Neural progenitor cell (in vitro differentiated cells): ENCODE measurements around the gene CNTN5. TPM values are rescaled to one million over a fixed set of nuclear protein-coding genes. Genes with fewer than 3 reads are reported as not detected.

ENCODE experiments used
- DNase-seq: peaks from one replicate; pipeline ENCODE4 v3.0.0-alpha.2; 2016; ENCODE audit warnings: low spot score
- H2AFZ ChIP-seq: fragments of 200-600 bp; sonication (generic); replicated peaks from 2 replicates; pipeline ENCODE4 v1.6.1; 2016; ENCODE audit warnings: antibody characterized with exemption
- H3F3A ChIP-seq: fragments of 200-600 bp; sonication (generic); 2 replicates; pipeline ENCODE4 v1.6.1; 2016; ENCODE audit warnings: antibody characterized with exemption, low read depth
- H3K27ac ChIP-seq: fragments of 200-600 bp; sonication (generic); 2 replicates; pipeline ENCODE4 v1.5.1; 2016; ENCODE audit warnings: mild to moderate bottlenecking
- H3K27me3 ChIP-seq: fragments of 200-600 bp; sonication (generic); 2 replicates; pipeline ENCODE4 v1.6.1; 2016; ENCODE audit warnings: mild to moderate bottlenecking, moderate library complexity
- H3K36me3 ChIP-seq: fragments of 200-600 bp; sonication (generic); 2 replicates; pipeline ENCODE4 v1.5.1; 2016
- H3K4me1 ChIP-seq: fragments of 200-600 bp; sonication (generic); 2 replicates; pipeline ENCODE4 v1.6.1; 2016; ENCODE audit warnings: mixed run types
- H3K4me2 ChIP-seq: fragments of 200-600 bp; sonication (generic); 2 replicates; pipeline ENCODE4 v1.6.1; 2016
- H3K4me3 ChIP-seq: fragments of 200-600 bp; sonication (generic); 2 replicates; pipeline ENCODE4 v1.5.1; 2016
- H3K79me2 ChIP-seq: fragments of 200-600 bp; sonication (generic); 2 replicates; pipeline ENCODE4 v1.6.1; 2016; ENCODE audit warnings: low read depth
- H3K9ac ChIP-seq: fragments of 200-600 bp; sonication (generic); 2 replicates; pipeline ENCODE4 v1.6.1; 2016
- H3K9me3 ChIP-seq: fragments of 200-600 bp; sonication (generic); 2 replicates; pipeline ENCODE4 v1.5.1; 2016; ENCODE audit warnings: low read depth
- H4K20me1 ChIP-seq: fragments of 200-600 bp; sonication (generic); 2 replicates; pipeline ENCODE4 v1.6.1; 2016; ENCODE audit warnings: low read depth
- H3K27ac Mint-ChIP-seq: 3 replicates; pipeline ENCODE4 v1.8.0; 2021; ENCODE audit warnings: mixed read lengths
- H3K27me3 Mint-ChIP-seq: 2 replicates; pipeline ENCODE4 v1.8.0; 2022; ENCODE audit warnings: low read depth, mild to moderate bottlenecking, inconsistent platforms, moderate library complexity, mixed read lengths; ENCODE audit not compliant: insufficient read depth
- H3K36me3 Mint-ChIP-seq: 3 replicates; pipeline ENCODE4 v1.8.0; 2021; ENCODE audit warnings: mixed read lengths
- H3K4me1 Mint-ChIP-seq: 3 replicates; pipeline ENCODE4 v1.8.0; 2021; ENCODE audit warnings: mixed read lengths
- H3K4me3 Mint-ChIP-seq: 3 replicates; pipeline ENCODE4 v1.8.0; 2021; ENCODE audit warnings: mild to moderate bottlenecking, moderate library complexity, mixed read lengths
- H3K9me3 Mint-ChIP-seq: 3 replicates; pipeline ENCODE4 v1.8.0; 2020; ENCODE audit warnings: mixed read lengths
- EZH2 ChIP-seq: fragments of 200-600 bp; sonication (generic); IDR thresholded peaks from 2 replicates; pipeline ENCODE4 v1.6.1; 2017; ENCODE audit warnings: antibody characterized with exemption, mild to moderate bottlenecking, moderate library complexity
- EZH2phosphoT487 ChIP-seq: fragments of 200-600 bp; sonication (generic); IDR thresholded peaks from 2 replicates; pipeline ENCODE4 v1.6.1; 2017; ENCODE audit warnings: antibody characterized with exemption
- total RNA-seq: library from RNA; depleted of rRNA; stranded (reverse); fragments of >200 nt; gene quantifications from 2 replicates; pipeline ENCODE4 v1.2.3, GENCODE V29; 2015; ENCODE audit warnings: low replicate concordance
- TF ChIP-seq, protein P1 (sequence below): fragments of 200-600 bp; sonication (generic); IDR thresholded peaks from 2 replicates; pipeline ENCODE4 v1.5.1; 2017; ENCODE audit warnings: antibody characterized with exemption, mild to moderate bottlenecking

CNTN5 gene
- total RNA-seq, 1 donor from 2014 or later, result 0.19 TPM

- no peak overlapping the region for H3K4me2 ChIP-seq
- TF ChIP-seq, protein P1, sequence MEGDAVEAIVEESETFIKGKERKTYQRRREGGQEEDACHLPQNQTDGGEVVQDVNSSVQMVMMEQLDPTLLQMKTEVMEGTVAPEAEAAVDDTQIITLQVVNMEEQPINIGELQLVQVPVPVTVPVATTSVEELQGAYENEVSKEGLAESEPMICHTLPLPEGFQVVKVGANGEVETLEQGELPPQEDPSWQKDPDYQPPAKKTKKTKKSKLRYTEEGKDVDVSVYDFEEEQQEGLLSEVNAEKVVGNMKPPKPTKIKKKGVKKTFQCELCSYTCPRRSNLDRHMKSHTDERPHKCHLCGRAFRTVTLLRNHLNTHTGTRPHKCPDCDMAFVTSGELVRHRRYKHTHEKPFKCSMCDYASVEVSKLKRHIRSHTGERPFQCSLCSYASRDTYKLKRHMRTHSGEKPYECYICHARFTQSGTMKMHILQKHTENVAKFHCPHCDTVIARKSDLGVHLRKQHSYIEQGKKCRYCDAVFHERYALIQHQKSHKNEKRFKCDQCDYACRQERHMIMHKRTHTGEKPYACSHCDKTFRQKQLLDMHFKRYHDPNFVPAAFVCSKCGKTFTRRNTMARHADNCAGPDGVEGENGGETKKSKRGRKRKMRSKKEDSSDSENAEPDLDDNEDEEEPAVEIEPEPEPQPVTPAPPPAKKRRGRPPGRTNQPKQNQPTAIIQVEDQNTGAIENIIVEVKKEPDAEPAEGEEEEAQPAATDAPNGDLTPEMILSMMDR, result no peak
- TF ChIP-seq EZH2phosphoT487 (no peak), EZH2 (no peak)
- no peak overlapping the region for H3K4me3 Mint-ChIP-seq
Measured at GRCh38 chr11:99154277-99154676, 133.5 kb downstream of the CNTN5 start.

DNA sequence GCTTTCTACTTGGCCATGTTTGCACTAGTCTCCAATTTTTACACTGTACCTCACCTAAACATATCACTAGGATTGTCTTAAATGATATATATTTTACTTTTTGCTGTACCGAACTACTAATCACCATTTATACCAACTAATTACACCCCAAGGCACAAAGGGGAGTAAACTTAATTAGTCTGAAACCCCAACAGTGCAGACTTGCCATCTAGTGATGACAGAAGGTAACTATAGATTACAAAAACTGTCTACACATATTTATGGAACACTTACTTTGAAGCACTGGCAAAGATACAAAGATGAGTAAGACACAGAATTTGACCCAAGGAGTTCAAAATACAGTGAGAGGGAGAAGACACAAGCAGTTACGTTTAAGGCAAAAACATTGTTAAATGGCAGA is 139.7 kb downstream of the CNTN5 start:
- H3K4me3 Mint-ChIP-seq, result no peak overlapping the region
- H3K27ac Mint-ChIP-seq, result no peak overlapping the region
- no peak overlapping the region for H2AFZ ChIP-seq
- no peaks in the 10 kb centered on the region for H3K9me3 ChIP-seq
- H3K4me1 ChIP-seq, result no peaks in the 10 kb centered on the region
- H4K20me1 ChIP-seq, result no peaks in the 10 kb centered on the region
- no peaks in the 10 kb centered on the region for H3K27me3 ChIP-seq
- H3K36me3 ChIP-seq, result no peaks in the 10 kb centered on the region
- no peak for DNase-seq
- no peak overlapping the region for H3K9ac ChIP-seq
- TF ChIP-seq, protein P1, result peak; percentile 9
- TF ChIP-seq EZH2phosphoT487 (no peak), EZH2 (no peak)
- H3K4me3 ChIP-seq, result no peak overlapping the region
- no peak overlapping the region for H3K4me2 ChIP-seq
- H3K4me1 Mint-ChIP-seq, result no peaks in the 10 kb centered on the region
- no peaks in the 10 kb centered on the region for H3K27me3 Mint-ChIP-seq
- H3K27ac ChIP-seq, result no peak overlapping the region
- no peaks in the 10 kb centered on the region for H3F3A ChIP-seq
- no peaks in the 10 kb centered on the region for H3K79me2 ChIP-seq
- no peaks in the 10 kb centered on the region for H3K36me3 Mint-ChIP-seq
- no peaks in the 10 kb centered on the region for H3K9me3 Mint-ChIP-seq

More at GRCh38 chr11:99154277-99154676, 133.5 kb downstream of the CNTN5 start:
- Histone ChIP-seq H3K9me3 (no peaks in the 10 kb centered on the region), H3K9ac (no peak overlapping the region), H3K27me3 (no peaks in the 10 kb centered on the region), H3F3A (no peaks in the 10 kb centered on the region), H4K20me1 (no peaks in the 10 kb centered on the region), H3K36me3 (no peaks in the 10 kb centered on the region), H2AFZ (no peak overlapping the region), H3K27ac (no peak overlapping the region), H3K4me1 (no peaks in the 10 kb centered on the region), H3K79me2 (no peaks in the 10 kb centered on the region), H3K4me3 (no peak overlapping the region)
- no peak for DNase-seq
- H3K36me3 Mint-ChIP-seq, result no peaks in the 10 kb centered on the region
- no peaks in the 10 kb centered on the region for H3K27me3 Mint-ChIP-seq
- peaks cover 3% of the 10 kb centered on the region for H3K4me1 Mint-ChIP-seq
- H3K9me3 Mint-ChIP-seq, result no peaks in the 10 kb centered on the region
- no peak overlapping the region for H3K27ac Mint-ChIP-seq

GRCh38 chr11:99162819-99163218 is 142.1 kb downstream of the CNTN5 start:
- H3K79me2 ChIP-seq, result no peaks in the 10 kb centered on the region
- H3K27me3 ChIP-seq, result no peaks in the 10 kb centered on the region
- Mint-ChIP-seq H3K27me3 (no peaks in the 10 kb centered on the region), H3K27ac (no peak overlapping the region), H3K4me3 (no peak overlapping the region), H3K36me3 (no peaks in the 10 kb centered on the region), H3K9me3 (no peaks in the 10 kb centered on the region), H3K4me1 (no peaks in the 10 kb centered on the region)
- no peaks in the 10 kb centered on the region for H3F3A ChIP-seq
- H3K9ac ChIP-seq, result no peak overlapping the region
- TF ChIP-seq EZH2 (no peak), EZH2phosphoT487 (no peak)
- TF ChIP-seq, protein P1, result no peak
- peak overlapping the region; percentile 42 for H2AFZ ChIP-seq
- DNase-seq, result no peak
- no peak overlapping the region for H3K4me3 ChIP-seq
- H3K4me2 ChIP-seq, result no peak overlapping the region
- no peaks in the 10 kb centered on the region for H4K20me1 ChIP-seq
- H3K27ac ChIP-seq, result no peak overlapping the region
- no peaks in the 10 kb centered on the region for H3K36me3 ChIP-seq
- no peaks in the 10 kb centered on the region for H3K9me3 ChIP-seq
- no peaks in the 10 kb centered on the region for H3K4me1 ChIP-seq
